K562 (cell line): ENCODE measurements around the gene CBX1. TPM values are rescaled to one million over a fixed set of nuclear protein-coding genes. Genes with fewer than 3 reads are reported as not detected.

Experiments used
- ATAC-seq: fragments of 200-7000 bp; cut with Tn5 transposase; 3 replicates; pipeline ENCODE4 v1.9.1; 2020; ENCODE audit warnings: moderate library complexity
- BruUV-seq: library from RNA; stranded (reverse); fragments of 400-500 nt; replicated peaks from 2 replicates; lab custom pipeline; 2021; lab: Mats Ljungman, UMichigan
- CTCF ChIA-PET: fragments of 300-600 bp; formaldehyde crosslinking; extraction: SDS; loops from one replicate; lab custom pipeline; 2021; ENCODE audit warnings: low intra/inter-chr PET ratio; lab: Yijun Ruan, JAX
- POLR2A ChIA-PET: fragments of 300-600, 350-650 bp; sonication (Branson Sonifier 250); formaldehyde crosslinking; extraction: SDS; loops from one replicate; lab custom pipeline; 2021; ENCODE audit warnings: antibody characterized with exemption, inconsistent platforms; lab: Yijun Ruan, JAX
- DNase-seq, 4 experiments: peaks; one replicate each; pipeline versions ENCODE4 v3.0.0 to v3.0.0-alpha.2; 2011 to 2018; ENCODE audit warnings: low spot score in 3 of 4, mixed read lengths in 3 of 4; ENCODE audit errors: extremely low read depth in 1 of 4
- FAIRE-seq: peaks from 2 replicates; lab custom pipeline; 2011; peaks lifted over from hg19 to GRCh38; lab: Jason Lieb, UNC
- H2AFZ ChIP-seq: 2 replicates; pipeline ENCODE4 v1.6.0; 2011; ENCODE audit warnings: low read depth, low read length, control low read depth, inconsistent platforms
- H3K27ac ChIP-seq: fragments of 200-600 bp; 3 replicates; pipeline ENCODE4 v1.8.0; 2011; ENCODE audit warnings: low read depth, mild to moderate bottlenecking, control low read depth, inconsistent platforms, low read length, moderate library complexity, mixed read lengths; ENCODE audit errors: extremely low read depth
- H3K27me3 ChIP-seq, 2 experiments: fragments of 300-600 bp in 1 of 2; 2 replicates in 1 of 2; 3 replicates in 1 of 2; pipeline versions ENCODE4 v1.6.0 to v1.8.0; 2011; ENCODE audit warnings: inconsistent platforms in 2 of 2, low read length in 2 of 2, mild to moderate bottlenecking in 1 of 2, mixed read lengths in 1 of 2, moderate library complexity in 1 of 2; ENCODE audit not compliant: control insufficient read depth in 2 of 2, insufficient read depth in 2 of 2
- H3K36me3 ChIP-seq: fragments of 300-600 bp; 3 replicates; pipeline ENCODE4 v1.8.0; 2011; ENCODE audit warnings: mild to moderate bottlenecking, low read length, inconsistent platforms; ENCODE audit not compliant: control insufficient read depth, insufficient read depth
- H3K4me1 ChIP-seq, 2 experiments: fragments of 200-600 bp in 1 of 2; replicated peaks in 1 of 2; 2 replicates in 1 of 2; 3 replicates in 1 of 2; pipeline versions ENCODE4 v1.5.1 to v1.8.0; 2011; ENCODE audit warnings: inconsistent platforms in 2 of 2, low read length in 2 of 2, mild to moderate bottlenecking in 1 of 2, mixed read lengths in 1 of 2, moderate library complexity in 1 of 2; ENCODE audit not compliant: control insufficient read depth in 2 of 2, insufficient read depth in 2 of 2
- H3K4me2 ChIP-seq: 2 replicates; pipeline ENCODE4 v1.6.1; 2011; ENCODE audit warnings: low read length, control low read depth, inconsistent platforms, mixed read lengths; ENCODE audit not compliant: insufficient read depth
- H3K4me3 ChIP-seq: fragments of 200-600 bp; sonication (generic), shearing (Covaris generic); 2 replicates; pipeline ENCODE4 v1.5.1; 2016; ENCODE audit warnings: control low read depth, inconsistent platforms
- H3K79me2 ChIP-seq: fragments of 200-600 bp; 3 replicates; pipeline ENCODE4 v1.8.0; 2011; ENCODE audit warnings: low read length, inconsistent platforms; ENCODE audit not compliant: control insufficient read depth, insufficient read depth
- H3K9ac ChIP-seq, 2 experiments: 2 replicates each; pipeline versions ENCODE4 v1.6.0 to v1.6.1; 2011; ENCODE audit warnings: low read depth in 2 of 2, low read length in 2 of 2, control low read depth in 1 of 2, inconsistent platforms in 1 of 2, mild to moderate bottlenecking in 1 of 2, mixed read lengths in 1 of 2; ENCODE audit not compliant: insufficient read depth in 1 of 2
- H3K9me1 ChIP-seq: one replicate; pipeline ENCODE4 v1.6.0; 2011; ENCODE audit warnings: inconsistent platforms, mild to moderate bottlenecking, low read length, moderate library complexity; ENCODE audit not compliant: control insufficient read depth, insufficient read depth
- H3K9me3 ChIP-seq: replicated peaks from 2 replicates; pipeline ENCODE4 v1.5.1; 2011; ENCODE audit warnings: low read depth, low read length, inconsistent platforms; ENCODE audit not compliant: control insufficient read depth, insufficient read depth
- H4K20me1 ChIP-seq: replicated peaks from 2 replicates; pipeline ENCODE4 v1.6.1; 2011; ENCODE audit warnings: low read length, inconsistent platforms, mixed read lengths; ENCODE audit not compliant: control insufficient read depth, insufficient read depth
- ESRRB ChIP-seq: fragments of 250-450 bp; sonication (Bioruptor Pico); IDR thresholded peaks from 2 replicates; pipeline ENCODE4 v1.5.0; 2020; ENCODE audit warnings: mild to moderate bottlenecking, moderate library complexity, borderline replicate concordance
- FOXP1 ChIP-seq: sonication (generic); formaldehyde crosslinking; IDR thresholded peaks from 2 replicates; pipeline ENCODE4 v1.8.0; 2022; ENCODE audit warnings: mild to moderate bottlenecking, missing genetic modification reagents
- GTF2E2 ChIP-seq: fragments of 200-800 bp; sonication (Bioruptor generic); IDR thresholded peaks from 2 replicates; pipeline ENCODE4 v1.6.1; 2016; ENCODE audit warnings: missing genetic modification characterization, missing compliant biosample characterization
- PHB2 ChIP-seq: fragments of 450-650 bp; IDR thresholded peaks from 2 replicates; pipeline ENCODE4 v1.6.1; 2017; ENCODE audit warnings: low read depth
- RFX7 ChIP-seq: fragments of 250-450 bp; sonication (Bioruptor Pico); IDR thresholded peaks from 2 replicates; pipeline ENCODE4 v1.5.1; 2021; ENCODE audit warnings: mild to moderate bottlenecking
- ZZZ3 ChIP-seq: fragments of 450-650 bp; IDR thresholded peaks from 2 replicates; pipeline ENCODE4 v1.6.1; 2016; ENCODE audit warnings: antibody characterized with exemption, mild to moderate bottlenecking, moderate library complexity
- WGBS: fragments of 100-300 bp; shearing (Covaris generic); methylation state at CpG from one replicate; pipeline ENCODE4 v1.1.6; 2016; ENCODE audit warnings: low coverage, mixed read lengths; ENCODE audit not compliant: insufficient coverage; ENCODE audit errors: missing lambda C conversion rate; 5-methylcytosine and 5-hydroxymethylcytosine counted together
- in situ Hi-C: fragments of 300-500 bp; cut with MboI; formaldehyde crosslinking; loops from 4 replicates; pipeline ENCODE4 v1.15.0; 2018; ENCODE audit warnings: inconsistent platforms, mixed read lengths
- intact Hi-C: fragments of 100-400 bp; cut with micrococcal nuclease; formaldehyde crosslinking; loops from 2 replicates; pipeline ENCODE4 v1.14.2; 2022
- polyA plus RNA-seq, 8 experiments: library from polyadenylated mRNA; depleted of rRNA in 4 of 8; stranded (reverse) in 5 of 8; unstranded in 3 of 8; fragments of >200 nt; fragmentation: Nextera tagmentation in 2 of 8; fragmentation: Illumina TruSeq in 1 of 8; extraction: Ambion mirVana in 2 of 8; extraction: Trizol in 1 of 8; gene quantifications; 2 replicates each; pipeline versions ENCODE4 v1.2.1 to v1.2.3, GENCODE V29; 2011 to 2014; ENCODE audit warnings: inconsistent platforms in 1 of 8, missing spikeins in 1 of 8
- total RNA-seq, 7 experiments: library from RNA; depleted of rRNA in 6 of 7; stranded (reverse); fragments of >200 nt in 6 of 7; fragmentation: Illumina TruSeq in 2 of 7; extraction: Trizol in 2 of 7; gene quantifications; 2 replicates each; pipeline versions ENCODE4 v1.2.1 to v1.2.3, GENCODE V29; 2011 to 2021; ENCODE audit warnings: low replicate concordance in 1 of 7
- TF ChIP-seq, protein P1 (sequence below): sonication (generic); IDR thresholded peaks from 2 replicates; pipeline ENCODE4 v1.6.1; 2016

Gene CBX1
- total and polyA plus RNA-seq, 9 of the 15 experiments (the other 6 are each of a cell fraction or from before 2014, with no cell fraction given): 10.6 to 95.7 (median 52.7) TPM

- ATAC-seq (no peak), FAIRE-seq (no peak), DNase-seq (no peak)
- H3K79me2 ChIP-seq: no peaks in the 10 kb centered on the region
- H3K27me3 ChIP-seq: no peaks in the 10 kb centered on the region
- ChIA-PET POLR2A (interaction anchor here (0.7 to 1.2 kb wide), 3 partner anchors 8 to 731 kb away, joined by 3 read pairs; no protein-coding TSS in a partner anchor), CTCF (interaction anchor here (1.4 to 3.2 kb wide), 2 partner anchors 50 to 104 kb away, joined by 4 to 38 read pairs; no protein-coding TSS in a partner anchor)
- 17% methylated on average over 5 of the region's 5 CpGs for whole genome bisulfite sequencing
- BruUV-seq: no TSS peak
- no peaks in the 10 kb centered on the region for H3K9me3 ChIP-seq
- peaks cover 3% of the 10 kb centered on the region for H3K9me1 ChIP-seq
- TF ChIP-seq ZZZ3 (no peak), ESRRB (CRISPR knock-in tag) (no peak), FOXP1 (CRISPR knock-in tag) (no peak)
- TF ChIP-seq, protein P1, sequence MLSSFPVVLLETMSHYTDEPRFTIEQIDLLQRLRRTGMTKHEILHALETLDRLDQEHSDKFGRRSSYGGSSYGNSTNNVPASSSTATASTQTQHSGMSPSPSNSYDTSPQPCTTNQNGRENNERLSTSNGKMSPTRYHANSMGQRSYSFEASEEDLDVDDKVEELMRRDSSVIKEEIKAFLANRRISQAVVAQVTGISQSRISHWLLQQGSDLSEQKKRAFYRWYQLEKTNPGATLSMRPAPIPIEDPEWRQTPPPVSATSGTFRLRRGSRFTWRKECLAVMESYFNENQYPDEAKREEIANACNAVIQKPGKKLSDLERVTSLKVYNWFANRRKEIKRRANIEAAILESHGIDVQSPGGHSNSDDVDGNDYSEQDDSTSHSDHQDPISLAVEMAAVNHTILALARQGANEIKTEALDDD: peak; percentile 64
- in situ Hi-C loops (loop anchor here (5.0 kb wide), 1 partner anchor 53 kb away; no protein-coding TSS in a partner anchor), intact Hi-C loops (loop anchor here (10.0 kb wide), 1 partner anchor 285 kb away; the partner anchor contains the start of gene SCRN2)
- H3K36me3 ChIP-seq: 0 out of 3 replicates have a peak, but pooled peaks cover 2% of the 10 kb centered on the region
- no peak overlapping the region for H3K9ac ChIP-seq
- no peak overlapping the region for H3K4me2 ChIP-seq
- H3K4me3 ChIP-seq: no peak overlapping the region
- no peak overlapping the region for H2AFZ ChIP-seq
- H3K27ac ChIP-seq: no peak overlapping the region
- H4K20me1 ChIP-seq: no peaks in the 10 kb centered on the region
- no peaks in the 10 kb centered on the region for H3K4me1 ChIP-seq
These were observed 28.7 kb upstream of the CBX1 start for GRCh38 chr17:48129981-48130380.

- CTCF ChIA-PET: interaction anchor here (0.8 to 1.4 kb wide), 2 partner anchors 48 to 149 kb away, joined by 4 read pairs; no protein-coding TSS in a partner anchor
- no peaks in the 10 kb centered on the region for H3K4me1 ChIP-seq
- BruUV-seq: no TSS peak
- peaks cover 5% of the 10 kb centered on the region; the same call in 1 of the 3 replicates for H3K36me3 ChIP-seq
- no peak for ATAC-seq
- in situ Hi-C loops (no loop called here), intact Hi-C loops (no loop called here)
- no peaks in the 10 kb centered on the region for H4K20me1 ChIP-seq
- no peak overlapping the region for H3K27ac ChIP-seq
- FAIRE-seq: no peak
- no peak for DNase-seq
- H3K79me2 ChIP-seq: no peaks in the 10 kb centered on the region
- no peak overlapping the region for H3K4me3 ChIP-seq
- no peak overlapping the region for H3K9ac ChIP-seq
- WGBS: 3% methylated on average over 5 of the region's 5 CpGs
- POLR2A ChIA-PET: no interaction called here
- H3K9me3 ChIP-seq: no peaks in the 10 kb centered on the region
- H2AFZ ChIP-seq: no peak overlapping the region
- H3K27me3 ChIP-seq: no peaks in the 10 kb centered on the region
- H3K9me1 ChIP-seq: peaks cover 3% of the 10 kb centered on the region
- TF ChIP-seq GTF2E2 (tag): no peak
- TF ChIP-seq, protein P1: 0 out of 2 replicates have a peak, but pooled peaks have one; percentile 38
- no peak for TF ChIP-seq PHB2
- TF ChIP-seq RFX7 (CRISPR knock-in tag): no peak
- no peak overlapping the region for H3K4me2 ChIP-seq
These were observed 27.1 kb upstream of the CBX1 start for GRCh38 chr17:48128400-48128799.
